Keratinocyte (primary cell): Measurements from ENCODE around the gene AJAP1. TPM values are rescaled to one million over a fixed set of nuclear protein-coding genes. Genes with fewer than 3 reads are reported as not detected.

Source experiments
- DNase-seq: peaks from one replicate; pipeline ENCODE4 v3.0.0-alpha.2; 2011; ENCODE audit warnings: low read depth, missing footprints, low spot score
- FAIRE-seq: peaks from 2 replicates; lab custom pipeline; 2011; peaks lifted over from hg19 to GRCh38; lab: Jason Lieb, UNC
- H2AFZ ChIP-seq: 2 replicates; pipeline ENCODE4 v1.6.0; 2012; ENCODE audit warnings: low read length, control low read depth, inconsistent platforms; ENCODE audit not compliant: control insufficient read depth
- H3K27ac ChIP-seq: 2 replicates; pipeline ENCODE4 v1.5.1; 2011; ENCODE audit warnings: low read length; ENCODE audit not compliant: control insufficient read depth, insufficient read depth
- H3K27me3 ChIP-seq: 3 replicates; pipeline ENCODE4 v1.6.0; 2011; ENCODE audit warnings: low read length; ENCODE audit not compliant: control insufficient read depth, insufficient read depth; ENCODE audit errors: extremely low read depth
- H3K36me3 ChIP-seq, 2 experiments: 2 replicates in 1 of 2; 3 replicates in 1 of 2; pipeline ENCODE4 v1.5.1; 2011; ENCODE audit warnings: low read length in 2 of 2, mild to moderate bottlenecking in 1 of 2; ENCODE audit not compliant: control insufficient read depth in 2 of 2, insufficient read depth in 2 of 2; ENCODE audit errors: extremely low read depth in 1 of 2
- H3K4me1 ChIP-seq: 3 replicates; pipeline ENCODE4 v1.5.1; 2011; ENCODE audit warnings: low read length; ENCODE audit not compliant: control insufficient read depth, insufficient read depth; ENCODE audit errors: extremely low read depth
- H3K4me2 ChIP-seq: 3 replicates; pipeline ENCODE4 v1.6.0; 2011; ENCODE audit warnings: low read depth, low read length; ENCODE audit not compliant: control insufficient read depth, insufficient read depth; ENCODE audit errors: extremely low read depth
- H3K4me3 ChIP-seq, 3 experiments: fragments of 200-600 bp in 1 of 3; sonication (generic) in 1 of 3; 2 replicates in 2 of 3; 3 replicates in 1 of 3; pipeline ENCODE4 v1.5.1; 2011 to 2016; ENCODE audit warnings: low read length in 3 of 3, mild to moderate bottlenecking in 3 of 3, control low read depth in 2 of 3, inconsistent platforms in 1 of 3, low read depth in 1 of 3, mixed read lengths in 1 of 3, mixed run types in 1 of 3, moderate library complexity in 1 of 3; ENCODE audit not compliant: control insufficient read depth in 2 of 3, insufficient read depth in 2 of 3; ENCODE audit errors: extremely low read depth in 1 of 3
- H3K79me2 ChIP-seq: 2 replicates; pipeline ENCODE4 v1.6.0; 2012; ENCODE audit warnings: low read length; ENCODE audit not compliant: control insufficient read depth, insufficient read depth
- H3K9ac ChIP-seq: 3 replicates; pipeline ENCODE4 v1.6.0; 2011; ENCODE audit warnings: low read length; ENCODE audit not compliant: control insufficient read depth, insufficient read depth; ENCODE audit errors: extremely low read depth
- H3K9me1 ChIP-seq: 3 replicates; pipeline ENCODE4 v1.6.0; 2011; ENCODE audit warnings: low read length; ENCODE audit not compliant: control insufficient read depth, insufficient read depth; ENCODE audit errors: extremely low read depth
- H3K9me3 ChIP-seq: 2 replicates; pipeline ENCODE4 v1.5.1; 2012; ENCODE audit warnings: low read depth, low read length; ENCODE audit not compliant: control insufficient read depth
- H4K20me1 ChIP-seq: 3 replicates; pipeline ENCODE4 v1.6.0; 2011; ENCODE audit warnings: low read length; ENCODE audit not compliant: control insufficient read depth, insufficient read depth; ENCODE audit errors: extremely low read depth
- CTCF ChIP-seq, 3 experiments: IDR thresholded peaks in 1 of 3; conservative IDR thresholded peaks in 1 of 3; optimal IDR thresholded peaks in 1 of 3; 2 replicates in 2 of 3; 3 replicates in 1 of 3; pipeline versions ENCODE3 to v1.5.1; 2011; ENCODE audit warnings: low read length in 3 of 3, mild to moderate bottlenecking in 3 of 3, moderate library complexity in 2 of 3, control low read depth in 1 of 3, inconsistent platforms in 1 of 3; ENCODE audit not compliant: insufficient read depth in 2 of 3; ENCODE audit errors: extremely low read depth in 1 of 3
- EZH2 ChIP-seq: IDR thresholded peaks from one replicate; pipeline ENCODE4 v1.6.1; 2012; ENCODE audit warnings: inconsistent platforms, mild to moderate bottlenecking, low read length, moderate library complexity
- dilution Hi-C: fragments of 300-500 bp; cut with MboI; formaldehyde crosslinking; loops from one replicate; pipeline ENCODE4 v1.7.0; 2020; ENCODE audit warnings: low sequenced_read_pairs; ENCODE audit not compliant: extremely low pct_ligation_motif_present
- polyA plus RNA-seq, 5 experiments: library from polyadenylated mRNA; depleted of rRNA in 3 of 5; stranded (reverse) in 3 of 5; stranded (forward) in 1 of 5; unstranded in 1 of 5; fragments of >200 nt; gene quantifications; 1 replicate in 1 of 5; 2 replicates in 3 of 5; 3 replicates in 1 of 5; pipeline versions ENCODE4 v1.2.1 to v1.2.3, GENCODE V29; 2011 to 2012; ENCODE audit warnings: missing spikeins in 2 of 5, low read depth in 1 of 5, low replicate concordance in 1 of 5

Gene AJAP1
- polyA plus RNA-seq, 1 donor (not counting 4 experiments of a cell fraction or from before 2014, with no cell fraction given), result 2.2 TPM

GRCh38 chr1:4716406-4716805, 62.0 kb downstream of the AJAP1 start:
- peaks cover 4% of the 10 kb centered on the region for H3K9me3 ChIP-seq
- peaks cover 7% of the 10 kb centered on the region for H3K79me2 ChIP-seq
- H4K20me1 ChIP-seq, result no peaks in the 10 kb centered on the region
- no peak overlapping the region for H3K9ac ChIP-seq
- H3K27me3 ChIP-seq, result no peaks in the 10 kb centered on the region
- TF ChIP-seq CTCF (optimal IDR thresholded peaks at IDR 0.05 in 1 of 3, IDR thresholded peaks at IDR 0.05 in 1 of 3, conservative IDR thresholded peaks at IDR 0.05 in 1 of 3; ENCODE audit: extremely low read depth in 1 of 3, insufficient read depth in 2 of 3, low read length in 3 of 3) (no peak), EZH2 (no peak)
- dilution Hi-C loops, result no loop called here
- FAIRE-seq, result no peak
- H2AFZ ChIP-seq, result no peak overlapping the region
- DNase-seq, result no peak
- no peak overlapping the region for H3K4me3 ChIP-seq
- no peak overlapping the region for H3K4me2 ChIP-seq
- no peak overlapping the region for H3K27ac ChIP-seq
- peaks cover 0 to 8% of the 10 kb centered on the region in 2 experiments for H3K36me3 ChIP-seq
- no peaks in the 10 kb centered on the region for H3K9me1 ChIP-seq
- no peaks in the 10 kb centered on the region for H3K4me1 ChIP-seq

- no peak overlapping the region for H3K9ac ChIP-seq
- H3K36me3 ChIP-seq, result peaks cover 0 to 9% of the 10 kb centered on the region in 2 experiments
- no peak overlapping the region for H3K4me3 ChIP-seq
- dilution Hi-C loops, result no loop called here
- TF ChIP-seq EZH2, result no peak
- TF ChIP-seq CTCF (optimal IDR thresholded peaks at IDR 0.05 in 1 of 3, IDR thresholded peaks at IDR 0.05 in 1 of 3, conservative IDR thresholded peaks at IDR 0.05 in 1 of 3; ENCODE audit: extremely low read depth in 1 of 3, insufficient read depth in 2 of 3, low read length in 3 of 3), result no peak
- no peaks in the 10 kb centered on the region for H3K27me3 ChIP-seq
- FAIRE-seq, result no peak
- H3K9me1 ChIP-seq, result no peaks in the 10 kb centered on the region
- H3K4me2 ChIP-seq, result no peak overlapping the region
- peaks cover 7% of the 10 kb centered on the region for H3K79me2 ChIP-seq
- H3K27ac ChIP-seq, result no peak overlapping the region
- no peaks in the 10 kb centered on the region for H4K20me1 ChIP-seq
- no peak for DNase-seq
- H2AFZ ChIP-seq, result no peak overlapping the region
- no peaks in the 10 kb centered on the region for H3K4me1 ChIP-seq
- H3K9me3 ChIP-seq, result peaks cover 4% of the 10 kb centered on the region
Observed at GRCh38 chr1:4718071-4718470, 63.7 kb downstream of the AJAP1 start.
